Non-pigmented ciliary epithelial cell (primary cell): Measurements from ENCODE around the gene KIF21A.
A peak's percentile ranks its signal among the peaks of the same experiment; 100 is the strongest.
"Not testable (repeated sequence)": the region's sequence is repeated elsewhere in the genome, so short reads cannot be mapped to it uniquely, and the experiment has no call there.

Experiments
- DNase-seq: peaks from one replicate; pipeline ENCODE4 v3.0.0-alpha.2; 2010; ENCODE audit warnings: low read depth

Gene KIF21A

DNA sequence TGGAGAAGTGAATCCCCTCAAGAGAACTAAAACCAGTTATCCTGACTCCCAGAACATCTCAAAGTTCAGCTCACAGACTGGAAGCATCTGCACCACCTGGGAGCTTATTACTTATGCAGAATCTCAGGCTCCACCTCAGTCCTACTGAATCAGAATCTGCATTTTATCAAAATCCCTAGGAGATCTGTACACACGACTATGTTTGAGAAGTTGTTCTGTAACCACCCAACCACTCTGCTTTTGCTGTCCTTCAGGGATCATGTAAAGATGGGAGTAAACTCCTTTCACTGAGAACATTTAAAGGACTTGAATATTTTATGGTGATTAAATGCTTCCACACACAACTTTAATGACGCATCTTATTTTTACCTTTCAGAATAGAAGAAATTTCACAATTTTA is 98.0 kb downstream of the KIF21A start:
- no peak for DNase-seq

DNA sequence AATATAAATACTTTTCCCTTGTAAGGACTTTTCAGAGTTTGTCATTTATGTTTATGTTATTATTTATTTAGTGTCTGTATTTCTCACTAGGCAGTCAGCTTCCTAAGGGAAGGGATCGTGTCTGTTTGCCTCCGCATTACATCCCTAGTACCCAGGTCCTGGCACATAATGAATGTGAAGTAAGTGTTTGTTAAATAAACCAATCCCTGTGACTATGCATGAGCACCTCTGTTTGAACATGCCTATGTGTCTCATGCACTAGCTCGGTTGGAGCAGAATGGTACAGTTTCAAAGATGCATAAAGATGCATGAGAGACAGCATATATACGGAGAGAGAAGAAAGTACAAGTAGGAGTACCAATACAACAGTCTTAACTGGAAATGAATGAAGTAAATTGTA is 99.3 kb downstream of the KIF21A start:
- DNase-seq: no peak

DNA sequence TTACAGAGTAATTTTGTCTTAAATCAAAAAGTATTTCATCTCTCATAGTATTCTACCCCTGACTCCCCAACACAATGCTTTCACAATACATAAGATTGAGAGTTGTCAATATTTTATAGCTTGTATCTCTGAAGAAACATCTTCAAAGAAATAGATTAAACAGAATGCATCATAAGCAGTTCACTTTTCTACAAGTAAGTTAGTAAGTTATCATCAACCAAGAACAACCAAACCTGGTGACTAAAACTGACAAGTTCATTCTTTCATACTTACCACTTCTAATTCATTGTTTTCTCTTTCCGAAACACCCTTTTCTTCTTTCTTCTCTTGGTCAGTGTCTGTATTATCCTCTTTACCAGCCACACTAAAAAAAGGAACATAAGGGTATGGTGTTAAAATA is 101.2 kb downstream of the KIF21A start:
- no peak for DNase-seq

- no peak for DNase-seq
Observed at GRCh38 chr12:39341179-39341578, 101.7 kb downstream of the KIF21A start.

- DNase-seq: no peak
Observed at GRCh38 chr12:39332661-39333175, 110.2 kb downstream of the KIF21A start.

GRCh38 chr12:39331539-39332261 is 111.2 kb downstream of the KIF21A start:
- no peak for DNase-seq

DNA sequence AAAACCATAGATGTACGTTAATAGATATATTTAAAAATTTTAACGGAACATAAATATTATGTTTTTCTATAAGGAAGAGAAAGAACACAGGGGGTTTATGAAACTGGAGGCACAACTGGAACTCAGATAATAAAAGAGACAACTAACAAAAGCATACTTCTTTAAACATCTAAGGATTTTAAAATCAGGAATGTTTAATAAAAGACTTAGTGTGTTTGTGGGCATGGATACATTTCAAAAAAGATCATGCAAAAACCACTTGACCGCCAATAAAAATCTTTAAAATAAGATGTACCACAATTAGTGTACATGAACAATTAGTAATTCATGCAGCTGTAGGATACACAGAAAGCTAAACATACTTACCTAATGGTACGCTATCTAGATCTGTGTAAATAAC is 113.0 kb downstream of the KIF21A start:
- no peak for DNase-seq

- DNase-seq: peak; percentile 6
Observed at GRCh38 chr12:39329018-39329417, 113.9 kb downstream of the KIF21A start.

- no peak for DNase-seq
Observed at GRCh38 chr12:39327965-39328364, 115.0 kb downstream of the KIF21A start.

DNA sequence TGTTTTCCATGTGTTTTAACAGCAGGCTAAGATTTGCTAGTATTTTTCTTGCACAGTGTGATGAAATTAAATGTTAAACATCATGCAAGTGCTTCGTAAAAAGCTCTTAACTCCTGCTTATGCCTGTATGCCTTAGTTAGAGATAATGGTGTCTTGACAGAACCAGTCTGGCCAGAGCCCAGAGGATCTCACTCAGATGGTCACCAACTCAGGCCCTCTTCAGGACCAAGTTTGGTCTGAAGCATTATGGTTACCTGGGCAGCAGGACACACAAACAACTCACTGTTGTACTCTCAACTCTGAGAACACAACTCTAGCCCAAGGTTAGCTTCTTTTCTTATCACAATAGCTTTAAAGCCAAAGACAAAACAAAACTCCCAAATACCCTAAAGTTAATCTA is 115.4 kb downstream of the KIF21A start:
- no peak for DNase-seq

- no peak for DNase-seq
Observed at GRCh38 chr12:39319180-39319579, 123.7 kb downstream of the KIF21A start.

- no peak for DNase-seq
Observed at GRCh38 chr12:39314547-39314946, 128.4 kb downstream of the KIF21A start.

DNA sequence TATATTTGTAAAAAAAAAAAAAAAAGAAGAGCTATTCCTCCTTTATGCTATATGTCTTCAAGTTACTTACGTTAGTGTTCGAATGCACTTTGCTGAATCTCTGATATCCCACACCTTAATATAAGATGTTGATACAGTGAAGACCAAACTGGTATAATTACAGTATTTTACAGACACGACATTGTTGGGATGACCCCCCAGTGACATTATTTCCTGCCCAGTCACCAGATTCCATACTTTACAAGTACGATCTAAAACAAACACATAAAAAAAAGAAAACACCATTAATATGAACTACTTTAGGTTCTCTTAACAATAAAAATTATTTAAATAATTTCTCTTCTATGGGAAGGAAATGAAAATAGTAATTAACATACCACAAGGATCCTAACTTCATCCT is 133.4 kb downstream of the KIF21A start:
- DNase-seq: no peak

DNA sequence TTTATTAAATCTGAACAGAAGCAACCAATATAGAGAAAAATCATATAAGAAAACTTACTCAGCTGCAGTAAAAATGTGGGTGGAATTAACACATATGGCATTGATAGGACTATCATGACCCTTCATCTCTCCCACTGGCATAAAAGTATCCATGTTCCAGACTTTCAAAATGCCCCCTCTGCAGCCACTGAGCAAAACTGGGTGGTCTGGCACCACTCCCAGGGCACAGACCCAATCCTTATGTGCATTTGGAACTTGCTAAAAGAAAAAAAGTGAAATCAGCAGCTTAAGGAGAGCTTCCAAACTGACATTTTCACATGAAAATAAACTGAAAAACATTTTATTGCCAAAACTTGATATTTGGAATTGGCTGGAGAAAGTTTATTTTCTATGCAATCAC is 141.5 kb downstream of the KIF21A start:
- DNase-seq: no peak

- DNase-seq: no peak
Observed at GRCh38 chr12:39300799-39301198, 142.1 kb downstream of the KIF21A start.

DNA sequence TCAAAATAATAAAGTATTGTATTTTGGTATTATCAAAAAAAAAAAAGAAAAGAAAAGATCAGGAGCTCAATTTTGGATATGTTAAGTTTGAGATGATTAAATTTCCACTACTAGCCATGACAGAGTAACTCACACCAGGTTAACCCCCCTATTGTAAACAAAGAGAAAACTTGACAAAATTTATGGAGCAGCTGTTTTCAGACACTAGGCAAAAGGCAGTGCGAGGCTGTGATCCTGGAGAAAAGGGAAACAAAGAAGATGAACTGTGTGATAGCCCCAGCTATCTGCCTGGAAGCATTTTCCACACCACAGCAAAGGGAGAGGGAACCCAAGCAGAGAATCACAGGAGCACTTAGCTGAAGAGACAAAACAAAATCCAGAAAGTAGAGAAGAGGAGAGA is 145.0 kb downstream of the KIF21A start:
- DNase-seq: no peak

GRCh38 chr12:39296496-39296895 is 146.4 kb downstream of the KIF21A start:
- DNase-seq: no peak

- DNase-seq: not testable (repeated sequence)
Observed at GRCh38 chr12:39295593-39295992, 147.3 kb downstream of the KIF21A start.

- DNase-seq: no peak
Observed at GRCh38 chr12:39294715-39295114, 148.2 kb downstream of the KIF21A start.

DNA sequence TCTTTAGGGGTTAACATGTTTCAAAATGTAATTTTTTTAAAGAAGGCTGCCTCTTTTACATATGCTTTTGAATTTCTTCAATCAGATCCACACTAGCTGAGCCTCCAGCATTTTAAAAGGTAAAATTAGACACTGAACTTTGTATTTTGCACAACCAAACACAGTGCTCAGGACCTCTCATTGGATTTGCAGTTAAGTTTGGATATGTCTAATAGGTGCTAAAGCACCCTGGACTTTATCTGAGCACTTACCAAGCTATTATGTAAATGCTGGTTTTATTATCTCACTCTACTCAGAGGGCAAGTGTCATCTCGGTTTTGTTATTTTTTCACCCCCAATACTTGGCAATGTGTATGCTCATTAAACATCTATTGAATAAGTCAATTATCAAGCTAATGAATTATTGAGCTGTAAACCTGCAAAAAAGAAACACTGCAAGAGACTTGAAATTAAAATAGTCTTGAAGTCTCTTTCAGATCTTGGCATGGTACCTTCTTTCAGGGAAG is 150.7 kb downstream of the KIF21A start:
- no peak for DNase-seq

GRCh38 chr12:39287817-39288216 is 155.1 kb downstream of the KIF21A start:
- DNase-seq: no peak

DNA sequence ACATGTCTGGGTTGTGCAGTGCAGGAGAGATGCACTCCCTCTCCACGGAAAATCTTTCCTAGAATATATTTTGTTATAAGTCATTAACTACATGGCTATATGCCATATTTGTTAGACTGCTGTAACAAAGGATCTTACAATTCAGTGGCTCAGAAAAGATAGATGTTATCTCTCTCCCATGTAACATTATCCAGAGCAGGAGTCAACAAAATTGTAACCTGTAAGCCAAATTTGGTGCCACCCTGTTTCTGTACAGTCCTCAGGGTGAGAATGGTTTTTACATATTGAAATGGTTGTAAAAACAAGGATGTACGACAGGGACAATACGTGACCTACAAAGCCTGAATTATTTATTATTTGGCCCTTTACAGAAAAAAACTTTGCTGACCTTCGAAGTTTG is 155.5 kb downstream of the KIF21A start:
- no peak for DNase-seq

GRCh38 chr12:39278426-39278825 is 164.5 kb downstream of the KIF21A start:
- no peak for DNase-seq

DNA sequence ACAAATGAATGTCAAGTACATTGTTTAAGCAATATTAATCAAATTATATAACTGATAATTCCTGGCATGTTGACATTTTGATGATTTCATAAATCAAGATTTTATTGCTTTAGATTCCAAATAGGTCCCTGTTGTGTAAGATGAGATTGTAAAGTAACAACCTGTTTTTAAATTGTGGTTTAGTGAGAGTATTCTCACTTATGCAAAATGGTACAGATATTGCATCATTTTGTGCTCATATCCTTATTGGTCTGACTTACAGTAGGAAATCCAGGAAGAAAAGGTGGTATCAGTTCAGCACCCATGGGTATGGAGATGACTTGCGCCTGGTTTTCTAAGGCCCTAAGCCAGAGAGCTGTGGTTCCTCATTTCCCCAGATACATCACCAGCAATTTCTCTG is 165.5 kb downstream of the KIF21A start:
- no peak for DNase-seq
